ENCODE measurements around the gene MAPK8IP3.

Gene MAPK8IP3

DNA sequence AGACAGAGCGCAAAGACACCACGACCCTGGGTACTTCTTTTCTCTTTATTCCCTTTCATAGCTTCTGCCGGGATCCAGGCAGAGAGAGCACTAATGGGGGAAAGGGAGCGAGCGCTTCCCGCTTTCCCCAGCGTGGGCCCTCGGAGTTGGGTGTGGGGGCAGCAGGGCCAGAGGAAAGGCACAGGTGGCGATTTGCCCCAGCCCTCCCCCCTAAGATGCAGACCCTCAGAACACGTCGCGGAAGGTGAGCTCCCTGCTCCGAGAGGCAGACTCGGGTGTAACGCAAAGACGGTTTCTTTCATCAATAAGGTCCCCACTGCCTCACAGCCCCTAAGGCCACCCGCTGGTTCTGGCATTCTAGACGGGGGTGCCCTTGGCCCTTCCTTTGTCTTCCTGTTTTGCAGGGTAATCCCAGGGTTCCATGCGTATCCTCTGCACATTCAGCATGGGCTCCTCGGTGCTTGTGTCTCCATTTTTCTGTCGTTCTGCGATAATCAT is 65.9 kb downstream of the MAPK8IP3 start:
- H3K36me3 ChIP-seq (ENCODE audit: insufficient read depth, low read length): no peaks in the 10 kb centered on the region
- H3K9ac ChIP-seq (ENCODE audit: low read depth, low read length): peak overlapping the region; percentile 92
- no peaks in the 10 kb centered on the region for H3K4me1 ChIP-seq (ENCODE audit: insufficient read depth, low read length)
- no peaks in the 10 kb centered on the region for H3K9me3 ChIP-seq (ENCODE audit: control insufficient read depth, insufficient read depth, low read length)

DNA sequence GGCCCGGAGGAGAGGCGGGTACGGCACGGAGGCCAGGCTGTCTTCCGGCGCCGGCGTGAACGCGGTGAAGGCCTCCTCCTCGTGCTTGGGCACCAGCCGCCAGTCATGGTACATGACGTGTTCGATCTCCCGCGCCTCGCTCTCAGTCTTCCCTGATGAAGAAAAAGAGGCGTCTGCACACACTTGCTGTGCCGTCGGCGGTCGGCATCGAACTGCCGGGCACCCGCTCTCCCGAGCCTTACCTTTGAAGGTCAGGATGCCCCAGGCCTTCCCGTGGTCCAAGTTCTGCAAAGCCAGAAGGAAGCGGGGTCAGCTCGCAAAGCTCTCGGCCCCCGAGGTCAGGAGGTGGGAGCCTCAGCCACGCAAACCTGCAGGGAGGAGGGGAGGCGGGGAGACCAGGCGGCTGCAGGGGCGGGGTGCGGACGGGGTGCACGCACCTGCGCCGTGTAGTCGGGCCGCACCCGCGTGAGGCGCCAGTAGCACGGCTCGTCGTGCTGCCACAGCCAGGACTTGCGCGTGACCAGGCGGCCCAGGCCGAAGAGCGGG is 66.4 kb downstream of the MAPK8IP3 start, which contains the start of gene EME2:
Gene EME2 (plus strand): TSS at position 449 of the 546 bp plus-strand sequence. CDS start 418 bp downstream, outside the sequence.
- peak within 1 kb of the TSS; percentile 92 for H3K9ac ChIP-seq (ENCODE audit: low read depth, low read length)
- H3K36me3 ChIP-seq (ENCODE audit: insufficient read depth, low read length): no peaks in the 10 kb centered on the region; the same call in 1 of the 2 replicates
- H3K9me3 ChIP-seq (ENCODE audit: control insufficient read depth, insufficient read depth, low read length): no peaks in the 10 kb centered on the region
- no peaks in the 10 kb centered on the region for H3K4me1 ChIP-seq (ENCODE audit: insufficient read depth, low read length)

DNA sequence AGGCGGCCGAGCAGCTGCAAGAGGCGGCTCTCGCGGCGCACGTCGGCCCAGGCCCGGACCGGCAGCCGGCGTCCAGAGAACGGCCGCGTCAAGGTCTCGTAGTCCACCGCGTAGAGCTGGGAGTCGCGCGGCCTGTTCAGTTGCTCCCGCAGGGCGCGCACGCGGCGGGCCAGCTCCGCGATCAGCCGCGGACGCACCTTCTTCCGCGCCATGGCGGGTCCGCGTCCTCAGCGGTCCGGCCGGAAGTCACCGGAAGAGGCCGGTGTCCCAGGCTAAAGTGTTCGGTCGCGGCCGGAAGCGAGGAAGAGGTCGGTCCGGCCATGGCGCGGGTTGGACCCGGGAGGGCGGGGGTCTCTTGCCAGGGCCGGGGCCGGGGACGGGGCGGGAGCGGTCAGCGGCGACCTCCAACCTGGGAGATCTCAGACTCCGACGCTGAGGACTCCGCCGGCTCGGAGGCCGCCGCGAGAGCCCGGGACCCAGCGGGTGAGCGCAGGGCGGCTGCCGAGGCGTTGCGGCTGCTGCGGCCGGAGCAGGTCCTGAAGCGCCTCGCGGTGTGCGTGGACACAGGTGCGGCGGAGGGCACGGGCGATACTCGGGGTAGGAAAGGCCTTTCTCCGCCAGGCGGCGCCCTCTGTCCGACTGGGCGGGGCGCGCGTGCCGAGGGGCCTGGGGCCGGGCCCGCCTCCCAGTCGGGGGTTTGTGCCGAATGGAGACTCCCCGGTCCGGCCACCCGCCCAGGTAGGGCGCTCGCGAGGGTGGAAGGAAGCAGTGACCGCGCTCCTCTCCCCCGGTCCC is 67.1 kb downstream of the MAPK8IP3 start, which contains the start of gene MRPS34:
Gene MRPS34 (minus strand): TSS at position 227 of the 795 bp plus-strand sequence. CDS start 15 bp downstream, at position 212.
- no peaks in the 10 kb centered on the region for H3K4me1 ChIP-seq (ENCODE audit: insufficient read depth, low read length)
- H3K9me3 ChIP-seq (ENCODE audit: control insufficient read depth, insufficient read depth, low read length): no peaks in the 10 kb centered on the region
- peak within 1 kb of the TSS; percentile 92 for H3K9ac ChIP-seq (ENCODE audit: low read depth, low read length)
- no peaks in the 10 kb centered on the region; the same call in 1 of the 2 replicates for H3K36me3 ChIP-seq (ENCODE audit: insufficient read depth, low read length)

DNA sequence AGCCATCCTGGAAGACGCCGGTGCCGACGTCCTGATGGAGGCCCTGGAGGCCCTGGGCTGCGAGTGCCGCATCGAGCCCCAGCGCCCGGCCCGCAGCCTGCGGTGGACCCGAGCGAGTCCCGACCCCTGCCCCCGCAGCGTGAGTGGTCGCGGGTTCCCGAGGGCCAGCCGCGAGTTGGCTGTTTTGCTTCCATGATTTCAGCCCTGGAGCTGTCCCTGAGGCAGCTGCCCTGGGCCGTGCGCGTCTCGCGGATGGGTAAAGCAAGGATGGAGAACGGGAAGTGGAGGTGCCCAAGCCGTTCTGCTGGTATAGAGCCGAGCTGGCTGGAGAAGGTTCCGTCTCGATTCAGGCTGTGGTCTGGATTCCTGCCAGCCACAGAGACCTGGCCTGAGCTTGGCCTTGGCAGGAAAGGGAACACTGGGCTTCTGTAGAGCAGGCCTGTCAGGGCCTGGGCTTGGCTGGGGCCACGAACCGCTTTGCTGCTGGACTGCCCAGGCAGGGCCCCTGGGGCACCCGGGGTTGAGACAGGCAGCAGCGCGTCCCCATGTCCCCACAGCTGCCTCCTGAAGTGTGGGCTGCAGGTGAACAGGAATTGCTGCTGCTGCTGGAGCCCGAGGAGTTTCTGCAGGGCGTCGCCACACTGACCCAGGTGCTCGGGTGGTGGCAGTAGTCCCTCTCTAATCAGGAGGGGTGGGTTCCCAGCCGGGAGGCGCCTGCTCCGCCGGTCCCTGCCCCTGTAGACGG is 67.9 kb downstream of the MAPK8IP3 start:
- no peaks in the 10 kb centered on the region; the same call in none of the 2 replicates for H3K36me3 ChIP-seq (ENCODE audit: insufficient read depth, low read length)
- no peaks in the 10 kb centered on the region for H3K4me1 ChIP-seq (ENCODE audit: insufficient read depth, low read length)
- H3K9ac ChIP-seq (ENCODE audit: low read depth, low read length): peak overlapping the region; percentile 92
- H3K9me3 ChIP-seq (ENCODE audit: control insufficient read depth, insufficient read depth, low read length): no peaks in the 10 kb centered on the region

DNA sequence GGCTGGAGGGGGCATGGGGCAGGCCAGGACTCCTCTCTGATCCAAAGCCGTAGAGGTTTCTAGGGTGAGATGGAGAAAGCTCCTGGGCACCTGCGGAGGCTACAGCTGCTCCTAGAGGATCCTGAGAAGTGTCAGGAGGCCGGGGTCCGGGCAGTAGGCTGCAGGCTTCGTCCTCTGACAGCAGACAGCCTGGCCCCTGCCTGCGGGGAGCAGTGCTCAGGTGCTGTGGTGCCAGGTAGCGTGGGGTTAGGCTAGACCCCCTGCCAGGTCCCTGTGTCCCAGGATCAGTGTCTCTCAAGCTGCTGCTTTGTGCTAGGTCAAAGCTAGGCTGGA is 68.4 kb downstream of the MAPK8IP3 start:
- no peaks in the 10 kb centered on the region for H3K4me1 ChIP-seq (ENCODE audit: insufficient read depth, low read length)
- H3K9ac ChIP-seq (ENCODE audit: low read depth, low read length): 0 out of 2 replicates have a peak overlapping the region, but pooled peaks have one; percentile 92
- no peaks in the 10 kb centered on the region for H3K9me3 ChIP-seq (ENCODE audit: control insufficient read depth, insufficient read depth, low read length)
- H3K36me3 ChIP-seq (ENCODE audit: insufficient read depth, low read length): no peaks in the 10 kb centered on the region; the same call in none of the 2 replicates

DNA sequence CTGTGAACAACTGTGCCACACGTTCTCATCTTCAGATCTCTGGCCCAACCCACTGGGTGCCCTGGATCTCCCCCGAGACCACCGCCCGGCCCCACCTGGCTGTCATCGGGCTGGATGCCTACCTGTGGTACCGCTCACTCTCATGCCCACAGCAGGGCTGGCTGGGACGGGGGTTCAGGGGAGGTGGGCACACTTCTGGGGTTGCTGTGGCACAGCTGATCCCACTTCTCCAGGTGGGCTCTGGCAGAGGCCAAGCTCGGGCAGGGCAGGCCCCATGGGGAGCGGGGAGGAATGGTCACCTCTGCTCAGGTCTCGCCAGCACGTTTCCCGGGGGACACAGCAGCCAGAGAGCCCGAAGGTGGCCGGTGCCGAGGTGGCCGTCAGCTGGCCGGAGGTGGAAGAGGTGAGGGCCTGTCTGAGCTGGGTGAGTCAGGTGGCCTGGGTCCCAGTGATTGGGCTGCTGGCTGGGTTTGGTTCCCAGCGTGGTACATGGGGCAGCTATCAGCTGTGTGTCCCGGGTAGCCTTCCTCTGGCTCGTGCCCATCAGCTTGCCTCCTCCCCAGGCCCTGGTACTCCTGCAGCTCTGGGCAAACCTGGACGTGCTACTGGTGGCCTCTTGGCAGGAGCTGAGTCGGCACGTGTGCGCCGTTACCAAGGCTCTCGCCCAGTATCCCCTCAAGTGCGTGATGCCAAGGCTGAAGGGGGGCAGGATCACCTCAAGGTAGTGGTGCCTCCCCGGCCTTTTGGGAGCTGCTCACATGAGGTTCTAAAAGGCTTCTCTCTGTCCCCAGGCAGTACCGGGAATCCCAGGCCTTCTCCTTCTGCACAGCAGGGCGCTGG is 69.2 kb downstream of the MAPK8IP3 start:
- no peak overlapping the region for H3K9ac ChIP-seq (ENCODE audit: low read depth, low read length)
- no peaks in the 10 kb centered on the region for H3K4me1 ChIP-seq (ENCODE audit: insufficient read depth, low read length)
- H3K9me3 ChIP-seq (ENCODE audit: control insufficient read depth, insufficient read depth, low read length): no peaks in the 10 kb centered on the region
- H3K36me3 ChIP-seq (ENCODE audit: insufficient read depth, low read length): no peaks in the 10 kb centered on the region; the same call in none of the 2 replicates

DNA sequence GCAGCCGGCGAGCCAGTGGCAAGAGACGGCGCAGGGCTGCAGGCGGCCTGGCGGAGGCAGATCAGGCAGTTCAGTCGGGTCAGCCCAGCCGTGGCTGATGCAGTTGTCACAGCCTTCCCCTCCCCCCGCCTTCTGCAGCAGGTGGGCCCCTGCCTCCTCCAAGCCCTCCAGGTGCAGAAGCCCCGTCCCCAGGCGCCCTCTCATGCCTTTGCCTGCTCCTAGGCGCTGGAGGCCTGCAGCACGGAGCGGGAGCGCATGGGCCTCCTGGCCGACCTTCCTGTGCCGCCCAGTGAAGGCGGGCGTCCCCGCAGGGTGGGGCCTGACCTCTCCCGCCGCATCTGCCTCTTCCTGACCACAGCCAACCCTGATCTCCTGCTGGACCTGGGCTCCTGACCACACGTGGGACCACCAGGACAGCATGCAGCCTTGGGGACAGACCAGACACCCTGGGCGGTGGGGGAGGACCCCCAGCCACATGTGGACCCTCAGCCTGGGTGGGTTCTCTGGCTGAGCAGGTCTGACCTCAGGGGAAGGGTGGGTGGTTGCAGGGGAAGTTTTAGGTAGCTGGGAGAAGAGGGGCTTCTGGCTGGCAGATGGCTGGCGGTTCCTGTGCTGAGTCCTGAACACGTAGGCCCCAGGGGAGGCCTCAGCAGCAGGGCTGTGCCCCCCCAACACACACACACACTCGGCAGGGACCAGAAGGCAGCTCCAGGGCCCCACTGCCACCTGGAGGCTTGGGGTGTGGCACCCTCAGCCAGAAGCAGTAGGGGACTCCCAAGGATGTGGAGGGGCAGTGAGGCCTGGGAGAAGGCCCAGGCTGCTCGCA is 70.1 kb downstream of the MAPK8IP3 start:
- Histone ChIP-seq H3K36me3 (ENCODE audit: insufficient read depth, low read length) (no peaks in the 10 kb centered on the region; the same call in none of the 2 replicates), H3K9me3 (ENCODE audit: control insufficient read depth, insufficient read depth, low read length) (no peaks in the 10 kb centered on the region)

DNA sequence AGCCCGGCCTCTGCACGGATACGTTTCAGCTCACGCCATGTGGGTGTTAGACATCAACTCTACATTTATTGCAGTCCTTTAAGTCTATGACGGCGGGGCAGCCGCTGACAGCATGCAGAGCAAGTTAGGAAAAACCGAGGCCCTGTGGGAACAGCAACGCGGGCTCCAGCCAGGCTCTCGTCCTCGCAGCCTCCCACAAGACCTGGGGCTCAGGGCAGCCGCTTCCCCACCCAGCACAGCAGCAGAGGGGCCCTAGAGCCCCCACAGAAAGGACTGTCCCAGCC is 70.6 kb downstream of the MAPK8IP3 start:
- no peaks in the 10 kb centered on the region; the same call in none of the 2 replicates for H3K36me3 ChIP-seq (ENCODE audit: insufficient read depth, low read length)
- no peak overlapping the region for H3K9ac ChIP-seq (ENCODE audit: low read depth, low read length)
- no peaks in the 10 kb centered on the region; the same call in 1 of the 2 replicates for H3K4me1 ChIP-seq (ENCODE audit: insufficient read depth, low read length)
- H3K9me3 ChIP-seq (ENCODE audit: control insufficient read depth, insufficient read depth, low read length): no peaks in the 10 kb centered on the region

More for the DNA sequence above, 70.1 kb downstream of the MAPK8IP3 start:
- no peaks in the 10 kb centered on the region for H3K4me1 ChIP-seq (ENCODE audit: insufficient read depth, low read length)
- no peak overlapping the region for H3K9ac ChIP-seq (ENCODE audit: low read depth, low read length)

DNA sequence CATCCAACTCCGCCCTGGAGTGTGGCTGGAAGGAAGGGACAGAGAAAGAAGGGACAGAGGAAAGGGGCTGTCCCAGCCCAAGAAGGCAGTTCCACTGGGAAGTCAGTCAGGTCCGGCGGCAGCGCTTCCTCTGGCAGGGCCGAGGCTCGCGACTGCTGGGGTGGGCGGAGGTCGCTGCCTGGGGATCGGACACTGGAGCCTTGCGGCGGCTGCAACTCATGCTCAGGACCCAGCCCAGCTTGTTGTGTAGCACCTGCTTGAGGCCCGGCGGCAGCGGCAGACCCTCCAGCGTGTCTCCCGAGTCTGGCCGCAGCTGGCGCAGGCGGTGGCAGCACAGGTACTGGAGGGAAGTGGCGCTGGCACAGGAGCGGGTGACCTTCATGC is 71.0 kb downstream of the MAPK8IP3 start:
- Histone ChIP-seq H3K4me1 (ENCODE audit: insufficient read depth, low read length) (no peaks in the 10 kb centered on the region; the same call in 1 of the 2 replicates), H3K36me3 (ENCODE audit: insufficient read depth, low read length) (no peaks in the 10 kb centered on the region; the same call in none of the 2 replicates), H3K9ac (ENCODE audit: low read depth, low read length) (no peak overlapping the region)

DNA sequence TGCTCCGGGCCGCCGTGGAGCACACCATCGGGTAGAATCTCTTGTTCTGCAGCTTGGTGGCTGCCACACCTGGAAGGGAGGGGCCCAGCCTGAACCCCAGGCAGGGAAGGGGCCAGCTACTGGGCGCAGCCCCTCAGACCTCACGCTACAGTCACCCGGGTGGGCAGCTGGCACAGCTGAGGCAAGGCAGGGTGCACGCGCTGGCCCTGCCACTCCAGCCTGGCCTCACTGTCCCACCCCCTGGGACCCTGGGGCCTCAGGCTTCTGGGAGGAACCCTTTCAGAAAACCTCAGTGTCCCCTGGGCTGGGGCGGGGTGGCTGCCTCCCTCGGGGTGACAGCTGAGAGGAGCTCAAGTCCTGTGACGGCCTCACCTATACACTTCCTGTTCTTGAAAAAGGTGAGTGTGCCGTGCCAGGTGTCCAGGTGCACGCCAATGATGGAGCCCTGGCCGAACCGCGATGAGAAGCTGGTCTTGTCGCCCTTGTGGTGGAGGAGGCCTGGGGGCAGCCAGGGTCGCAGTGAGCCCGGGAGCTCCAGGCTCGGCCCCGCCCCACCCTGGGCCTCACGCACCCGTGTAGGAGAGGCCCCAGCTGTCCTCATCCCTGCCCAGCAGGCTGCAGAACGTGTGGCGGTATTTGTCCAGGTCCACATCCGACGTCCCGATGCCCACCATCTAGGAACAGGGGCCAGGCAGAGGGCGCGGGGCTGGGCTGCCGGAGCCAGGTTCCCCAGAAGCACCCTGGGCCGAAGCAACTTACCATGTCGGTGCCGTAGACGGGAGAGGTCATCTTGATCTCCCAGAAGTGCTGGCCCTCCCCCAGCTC is 71.6 kb downstream of the MAPK8IP3 start:
- Histone ChIP-seq H3K9ac (ENCODE audit: low read depth, low read length) (no peak overlapping the region), H3K36me3 (ENCODE audit: insufficient read depth, low read length) (no peaks in the 10 kb centered on the region; the same call in none of the 2 replicates), H3K9me3 (ENCODE audit: control insufficient read depth, insufficient read depth, low read length) (no peaks in the 10 kb centered on the region), H3K4me1 (ENCODE audit: insufficient read depth, low read length) (no peaks in the 10 kb centered on the region; the same call in 1 of the 2 replicates)

More for the DNA sequence above, 71.0 kb downstream of the MAPK8IP3 start:
- H3K9me3 ChIP-seq (ENCODE audit: control insufficient read depth, insufficient read depth, low read length): no peaks in the 10 kb centered on the region

DNA sequence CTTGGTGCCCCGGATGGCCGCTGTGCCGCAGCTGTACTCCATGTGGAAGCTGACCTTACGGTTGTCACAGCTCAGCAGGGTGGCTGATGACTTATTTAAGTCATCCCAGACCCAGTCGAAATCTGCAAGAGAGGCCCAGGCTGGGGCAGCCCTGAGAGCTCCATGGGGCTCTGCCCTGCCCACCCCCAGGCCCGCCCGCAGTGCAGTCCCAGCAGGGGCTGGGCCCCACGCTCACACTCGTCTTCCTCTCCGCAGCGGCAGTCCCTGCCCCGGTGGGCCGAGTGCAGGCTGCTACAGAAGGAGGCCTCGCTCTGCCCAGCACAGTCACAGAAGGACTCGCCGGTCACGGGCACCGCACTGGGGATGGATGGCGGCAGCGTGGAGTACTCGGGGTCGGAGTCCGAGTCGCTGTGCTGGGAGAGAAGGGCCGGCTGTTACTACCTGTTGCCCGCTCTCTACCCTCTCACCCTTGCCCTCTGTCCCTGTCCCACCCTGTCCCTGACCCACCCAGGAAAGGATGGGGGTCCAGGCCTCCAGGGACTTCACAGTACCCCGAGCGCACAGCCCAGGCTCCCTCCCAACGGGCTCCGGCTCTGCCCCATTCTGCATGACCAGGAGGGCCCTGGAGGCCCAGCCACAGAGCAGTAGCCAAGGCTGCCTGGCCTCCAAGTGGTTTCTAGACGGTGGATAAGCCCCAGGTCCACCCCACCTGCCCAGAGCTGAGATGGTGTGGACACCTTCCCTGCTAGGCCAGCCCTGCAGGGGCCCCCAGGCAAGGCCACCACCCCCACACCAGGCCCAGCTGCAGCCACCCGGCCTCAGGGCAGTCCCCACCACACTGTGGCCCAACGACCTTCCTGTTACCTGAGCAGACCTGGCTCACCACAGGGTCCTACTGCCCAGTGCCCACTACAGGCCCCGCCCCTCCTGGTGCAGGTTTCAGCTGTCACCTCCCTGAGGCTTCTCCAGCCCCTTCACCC is 72.5 kb downstream of the MAPK8IP3 start:
- Histone ChIP-seq H3K4me1 (ENCODE audit: insufficient read depth, low read length) (no peaks in the 10 kb centered on the region; the same call in 1 of the 2 replicates), H3K9ac (ENCODE audit: low read depth, low read length) (no peak overlapping the region), H3K36me3 (ENCODE audit: insufficient read depth, low read length) (no peaks in the 10 kb centered on the region; the same call in none of the 2 replicates), H3K9me3 (ENCODE audit: control insufficient read depth, insufficient read depth, low read length) (no peaks in the 10 kb centered on the region)

All from ES-I3 (cell line).